HG02588 (cell line): ENCODE measurements around the gene MRPS10.
"Not testable (repeated sequence)": the region's sequence is repeated elsewhere in the genome, so short reads cannot be mapped to it uniquely, and the experiment has no call there.

Source experiments
- ATAC-seq: cut with Tn5 transposase; IDR thresholded peaks from one replicate; pipeline ENCODE4 v1.9.1; 2021; ENCODE audit warnings: mild to moderate bottlenecking, moderate library complexity; ENCODE audit not compliant: unreplicated experiment

Gene MRPS10

DNA sequence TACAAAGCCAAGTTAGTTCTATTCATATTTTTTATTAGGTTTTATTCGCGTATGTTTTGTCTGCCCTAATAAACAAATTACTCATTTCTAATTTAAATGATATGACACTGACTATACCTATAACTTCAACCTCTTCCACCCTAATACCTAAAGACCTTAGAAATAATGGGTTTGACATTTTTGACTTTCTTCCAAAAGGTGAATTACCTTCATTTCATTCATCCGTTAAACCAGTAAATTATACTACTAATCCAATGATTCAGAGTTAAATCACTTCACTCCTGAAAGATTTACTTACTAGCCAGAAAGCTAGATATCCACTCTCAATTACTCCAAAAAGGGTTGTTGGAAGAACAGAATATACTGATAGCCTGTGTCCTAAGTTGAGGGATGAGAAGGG, 5.2 kb downstream of the MRPS10 start:
- ATAC-seq: no peak

DNA sequence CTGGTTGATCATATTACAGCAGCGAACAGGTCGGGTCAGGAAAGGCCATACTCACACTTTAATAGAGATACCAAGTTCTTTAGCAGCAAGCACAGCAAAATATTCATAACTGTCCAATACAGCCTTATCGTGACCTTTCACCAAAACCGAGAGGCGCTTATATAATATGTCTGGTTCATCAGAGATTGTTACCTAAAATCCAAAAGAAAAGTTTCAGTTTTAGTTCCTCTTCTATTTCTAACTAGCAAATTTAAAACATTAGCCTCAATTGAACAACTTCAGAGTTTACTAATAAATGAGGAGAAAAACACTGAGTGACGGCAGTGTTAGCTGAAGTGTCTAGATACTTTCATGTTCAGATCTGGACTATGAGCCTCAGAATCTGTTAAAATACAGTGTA, 5.9 kb downstream of the MRPS10 start:
- ATAC-seq: no peak

DNA sequence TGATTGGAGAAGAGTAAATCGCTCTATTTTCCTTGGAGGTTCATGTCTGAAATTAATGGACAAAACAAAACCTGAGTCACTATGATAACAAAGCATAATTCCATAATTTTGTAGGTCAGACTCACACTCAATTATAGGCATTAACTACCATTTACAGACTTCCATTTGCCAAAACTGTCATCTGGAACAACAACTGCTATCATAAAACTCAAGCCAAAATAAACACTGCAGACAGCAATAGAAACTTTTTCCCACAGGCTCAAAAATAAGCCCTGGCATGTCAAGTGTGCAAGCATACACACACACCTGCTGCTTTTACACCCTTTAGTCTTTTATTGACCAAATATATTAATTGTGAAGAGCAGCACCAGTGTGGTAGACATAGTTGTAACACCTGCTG, 7.1 kb downstream of the MRPS10 start:
- no peak for ATAC-seq

DNA sequence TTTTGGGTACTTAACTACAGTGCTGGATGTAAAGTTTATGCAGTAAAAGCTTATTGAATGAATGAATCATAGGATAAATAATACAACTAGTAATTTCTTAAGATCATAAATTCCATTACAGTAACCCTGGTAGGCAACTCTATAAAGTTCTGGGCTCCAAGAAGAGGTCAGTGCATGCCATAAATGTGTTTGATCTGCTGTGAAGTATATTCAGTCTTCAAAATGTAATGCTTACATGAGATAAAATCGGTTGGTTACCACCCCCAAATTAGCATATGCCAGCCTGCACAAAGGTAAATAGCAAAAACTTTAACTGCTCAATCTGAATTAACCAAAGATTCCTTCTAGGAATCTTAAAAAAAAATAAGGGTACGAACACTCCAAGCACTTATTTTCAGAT, 10.1 kb downstream of the MRPS10 start:
- not testable (repeated sequence) for ATAC-seq

DNA sequence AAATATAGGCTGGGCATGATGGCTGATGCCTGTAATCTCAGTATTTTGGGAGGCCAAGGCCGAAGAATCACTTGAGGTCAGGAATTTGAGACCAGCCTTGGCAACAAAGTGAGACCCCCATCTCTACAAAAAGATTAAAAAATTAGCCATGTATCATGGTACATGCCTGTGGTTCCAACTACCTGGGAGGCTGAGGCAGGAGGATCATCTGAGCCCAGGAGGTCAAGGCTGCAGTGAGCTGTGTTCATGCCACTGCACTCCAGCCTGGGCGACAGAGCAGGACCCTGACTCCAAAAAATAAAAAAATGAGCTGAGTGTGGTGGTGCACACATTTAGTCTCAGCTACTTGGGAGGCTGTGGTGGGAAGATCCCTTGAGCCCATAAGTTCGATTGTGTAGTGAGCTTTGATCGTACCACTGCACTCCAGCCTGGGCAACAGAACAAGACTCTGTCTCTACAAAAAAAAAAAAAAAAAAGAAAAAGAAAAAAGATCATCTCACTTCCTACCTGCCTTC, 12.8 kb downstream of the MRPS10 start:
- ATAC-seq: no peak

DNA sequence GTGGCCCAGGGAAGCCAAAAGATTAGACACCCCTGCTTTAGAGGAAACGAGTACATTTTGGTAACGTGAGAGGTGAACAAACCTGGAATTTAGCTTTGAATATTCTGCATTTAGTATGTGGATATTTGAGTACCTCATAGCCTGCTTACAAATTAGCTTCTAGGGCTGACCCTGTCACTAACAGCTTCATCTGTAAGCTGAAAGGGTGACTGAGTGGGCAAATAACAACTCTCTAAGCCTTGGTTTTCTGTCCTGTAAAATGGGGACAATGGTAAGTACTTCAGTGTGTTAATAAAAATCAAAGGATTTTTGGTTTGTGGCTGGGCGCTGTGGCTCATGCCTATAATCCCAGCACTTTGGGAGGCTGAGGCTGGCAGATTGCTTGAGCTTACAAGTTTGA, 14.5 kb downstream of the MRPS10 start:
- ATAC-seq: no peak

DNA sequence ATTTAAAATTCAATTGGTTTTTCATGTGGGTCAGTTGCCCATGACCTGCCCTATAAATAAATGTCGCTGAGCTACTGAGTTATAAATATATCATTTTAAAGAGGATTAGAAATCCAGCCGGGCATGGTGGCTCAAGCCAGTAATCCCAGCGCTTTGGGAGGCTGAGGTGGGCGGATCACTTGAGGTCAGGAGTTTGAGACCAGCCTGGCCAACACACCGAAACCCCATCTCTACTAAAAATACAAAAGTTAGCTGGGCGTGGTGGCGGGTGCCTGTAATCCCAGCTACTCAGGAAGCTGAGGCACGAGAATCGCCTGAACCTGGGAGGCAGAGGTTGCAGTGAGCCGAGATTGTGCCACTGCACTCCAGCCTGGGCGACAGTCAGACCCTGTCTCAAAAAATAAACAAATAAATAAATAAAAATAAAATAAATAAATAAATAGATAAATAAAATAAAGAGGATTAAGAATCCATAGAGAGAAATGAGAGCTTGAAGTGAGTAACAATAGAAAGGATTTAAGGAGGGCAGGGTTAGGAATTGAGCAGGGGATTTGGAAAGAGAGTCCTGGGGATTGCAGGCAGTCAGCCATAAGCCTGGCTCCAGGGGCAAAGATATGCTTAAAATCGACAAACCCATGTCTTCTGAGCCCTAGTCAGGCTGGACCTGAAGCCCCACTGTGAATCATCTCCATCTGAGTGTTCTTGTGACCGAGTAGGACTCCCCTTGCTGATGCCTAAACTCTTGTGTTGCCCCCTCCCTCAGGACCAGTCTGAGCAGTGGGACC, 15.3 kb downstream of the MRPS10 start:
- not testable (repeated sequence) for ATAC-seq

DNA sequence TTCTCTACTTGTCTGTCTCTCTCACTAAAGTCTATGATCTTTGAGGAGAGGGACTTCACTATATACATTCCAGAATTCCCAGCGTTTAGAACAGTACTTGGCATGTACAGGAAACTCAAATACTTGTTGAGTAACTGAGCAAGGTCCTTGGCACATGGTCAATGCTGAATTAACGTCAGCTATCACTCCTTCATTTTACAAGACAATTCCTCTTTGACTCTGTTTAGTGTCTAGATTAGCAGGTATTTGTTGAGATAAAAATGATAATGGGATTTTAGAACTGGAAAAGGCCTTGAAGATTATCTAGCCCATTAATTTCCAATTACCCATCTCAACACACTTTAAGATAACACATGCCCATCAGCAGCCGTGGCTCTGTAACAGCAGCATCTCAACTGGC, 16.3 kb downstream of the MRPS10 start:
- no peak for ATAC-seq

DNA sequence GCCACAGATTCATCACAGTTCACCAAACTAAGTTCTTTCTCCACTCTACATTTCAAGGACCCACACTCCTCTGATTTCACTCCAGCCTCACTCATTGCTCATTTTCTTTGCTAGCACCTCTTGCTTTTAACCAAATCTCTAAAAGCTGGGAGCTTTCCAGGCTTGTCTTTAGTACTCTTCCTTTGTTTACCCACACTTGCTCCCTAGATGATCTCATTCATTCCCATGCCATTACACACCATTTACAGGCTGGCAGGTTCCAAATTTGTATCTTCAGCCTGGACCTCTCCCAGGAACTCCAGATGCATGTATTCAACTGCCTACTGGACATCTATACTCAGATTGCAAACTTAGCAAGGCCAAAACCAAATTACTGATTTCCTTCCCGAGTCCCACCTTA, 17.6 kb downstream of the MRPS10 start:
- ATAC-seq: no peak

DNA sequence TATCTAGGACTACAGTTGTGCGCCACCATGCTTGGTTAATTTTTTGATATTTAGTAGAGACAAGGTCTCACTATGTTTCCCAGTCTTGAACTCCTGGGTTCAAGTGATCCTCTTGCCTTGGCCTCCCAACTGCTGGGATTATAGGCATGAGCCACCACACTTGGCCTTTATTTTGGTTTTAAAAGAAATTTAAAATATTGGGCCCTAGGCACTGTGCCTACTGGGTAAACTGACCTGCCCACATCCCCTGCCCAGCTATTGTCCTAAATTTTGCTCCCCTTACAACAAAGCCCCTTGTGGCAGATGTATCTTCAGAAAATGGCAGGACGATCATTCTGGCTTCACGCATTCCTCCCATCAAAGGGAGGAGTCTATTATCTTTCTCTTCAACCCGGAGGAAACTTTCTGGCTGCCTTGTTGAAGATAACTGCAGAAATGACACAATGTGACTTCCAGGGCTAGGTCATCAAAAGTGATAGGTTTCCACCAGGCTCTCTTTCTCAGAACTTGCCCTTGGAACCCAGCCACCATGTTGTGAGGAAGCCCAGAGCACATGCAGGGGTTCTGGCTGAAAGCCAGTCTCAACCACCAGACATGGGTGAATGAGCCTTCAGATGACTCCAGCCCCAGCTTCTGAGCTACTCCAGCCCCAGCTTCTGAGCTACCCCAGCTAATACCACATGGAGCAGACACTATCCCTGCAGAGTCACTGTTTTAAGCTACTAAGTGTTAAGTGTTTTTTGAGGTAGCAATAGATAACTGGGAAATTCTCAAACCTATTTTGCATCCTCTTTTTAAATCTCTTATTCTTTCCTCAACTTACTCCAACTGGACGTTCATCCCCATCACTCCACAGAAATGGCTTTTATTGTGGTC, 18.3 kb downstream of the MRPS10 start:
- no peak for ATAC-seq

DNA sequence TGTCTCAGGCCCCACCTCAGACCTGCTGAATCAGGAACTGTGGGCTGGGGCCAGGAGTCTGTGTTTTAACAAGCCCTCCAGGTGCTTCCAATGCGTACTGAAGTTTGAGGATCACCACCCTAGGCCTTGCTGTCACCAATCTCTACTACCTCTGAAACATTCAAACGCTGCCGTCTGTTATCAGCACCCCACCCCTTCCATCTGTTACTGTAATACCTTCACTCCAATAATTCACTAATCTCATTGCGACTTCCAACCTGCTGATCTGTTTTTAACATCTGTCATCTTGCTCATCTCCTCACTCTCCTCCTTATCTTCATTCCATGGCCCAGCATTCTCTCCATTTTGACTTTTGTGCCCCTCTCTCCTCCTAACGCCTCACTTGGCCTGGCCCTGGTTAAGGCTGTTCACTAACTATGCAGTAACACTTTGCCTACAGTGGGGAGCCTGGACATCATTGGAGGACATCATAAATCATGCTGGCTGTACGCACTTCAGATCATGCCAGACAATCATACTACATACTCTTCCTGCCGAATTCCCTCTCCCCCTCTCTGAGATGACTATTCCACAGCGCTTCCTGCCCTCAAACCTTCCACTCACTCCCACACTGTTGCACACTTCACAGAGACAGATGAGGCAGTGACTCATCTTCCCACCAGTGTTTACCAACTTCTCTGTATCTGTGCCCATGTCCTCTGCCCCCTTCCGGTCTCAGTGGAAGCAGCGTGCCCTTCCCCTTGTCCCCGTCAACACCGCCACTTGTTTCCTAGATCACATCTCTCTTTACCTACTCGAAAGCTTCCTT, 19.9 kb downstream of the MRPS10 start:
- no peak for ATAC-seq

DNA sequence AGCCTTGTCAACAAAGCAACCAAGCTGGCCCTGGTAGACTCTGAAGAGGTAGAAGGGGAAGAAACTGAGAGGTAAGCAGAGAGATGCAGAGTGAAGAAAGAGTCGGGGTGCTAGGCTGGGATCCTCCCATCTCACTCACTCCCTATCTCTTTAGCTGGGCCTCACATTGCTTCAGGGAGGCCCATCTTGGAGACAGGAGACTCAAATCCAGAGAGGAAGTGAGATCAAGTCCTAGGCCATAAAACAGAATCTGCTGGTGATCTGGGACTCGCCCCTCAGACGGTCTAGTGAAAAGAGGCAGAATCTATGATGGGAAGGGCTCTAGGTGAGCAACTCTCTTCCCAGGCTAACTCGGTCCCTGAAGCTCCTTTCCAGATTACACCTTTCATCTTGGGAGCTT, 22.2 kb downstream of the MRPS10 start:
- ATAC-seq: no peak

DNA sequence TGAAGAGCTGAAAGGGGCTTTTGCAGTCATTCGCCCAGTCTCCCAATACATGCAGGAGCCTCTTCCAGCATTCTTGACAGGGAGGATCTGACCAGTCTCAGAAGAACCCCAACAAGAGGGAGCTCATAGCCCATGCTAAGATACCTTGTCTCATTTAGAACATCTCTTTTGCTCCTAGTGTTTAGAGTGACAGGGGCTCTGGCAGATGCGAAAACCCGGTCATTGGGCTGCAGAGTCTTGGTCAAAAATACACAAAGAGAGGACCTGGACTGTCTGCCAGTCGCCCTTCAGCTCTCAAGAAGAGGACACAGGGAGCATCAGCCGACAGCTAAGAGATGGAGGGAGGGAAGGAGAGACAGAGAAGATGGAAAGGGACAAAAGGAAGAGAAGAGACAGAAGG, 23.6 kb downstream of the MRPS10 start:
- ATAC-seq: no peak

DNA sequence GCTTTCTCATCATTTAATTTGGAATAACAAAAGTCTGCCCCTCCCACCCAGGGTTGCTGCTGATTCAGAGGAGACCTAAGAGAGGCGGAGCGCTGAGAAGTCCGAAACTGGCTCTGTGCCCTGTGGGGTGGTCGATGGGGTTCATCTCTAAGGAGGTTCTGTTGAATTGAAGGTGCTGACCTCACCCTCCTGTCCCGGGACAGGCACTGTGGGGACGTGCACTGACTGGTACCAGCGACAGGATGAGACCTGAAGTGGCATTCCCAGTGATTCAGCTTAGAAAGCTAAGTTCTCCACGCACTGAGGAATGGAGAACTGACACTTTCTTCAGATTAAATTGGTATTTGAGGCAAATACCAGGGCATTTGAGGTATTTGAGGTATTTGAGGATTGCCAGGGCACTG, 24.2 kb downstream of the MRPS10 start:
- no peak for ATAC-seq

DNA sequence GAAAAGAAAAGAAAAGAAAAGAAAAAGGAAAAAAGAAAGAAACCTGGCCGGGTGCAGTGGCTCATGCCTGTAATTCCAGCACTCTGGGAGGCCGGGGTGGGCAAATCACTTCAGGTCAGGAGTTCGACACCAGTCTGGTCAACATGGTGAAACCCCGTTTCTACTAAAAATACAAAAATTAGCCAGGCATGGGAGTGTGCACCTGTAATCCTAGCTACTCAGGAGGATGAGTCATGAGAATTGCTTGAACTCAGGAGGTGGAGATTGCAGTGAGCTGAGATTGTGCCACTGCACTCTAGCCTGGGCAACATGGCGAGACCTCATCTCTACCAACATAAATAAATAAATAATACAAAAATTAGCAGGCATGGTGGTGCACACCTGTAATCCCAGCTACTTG, 25.3 kb downstream of the MRPS10 start:
- ATAC-seq: not testable (repeated sequence)

DNA sequence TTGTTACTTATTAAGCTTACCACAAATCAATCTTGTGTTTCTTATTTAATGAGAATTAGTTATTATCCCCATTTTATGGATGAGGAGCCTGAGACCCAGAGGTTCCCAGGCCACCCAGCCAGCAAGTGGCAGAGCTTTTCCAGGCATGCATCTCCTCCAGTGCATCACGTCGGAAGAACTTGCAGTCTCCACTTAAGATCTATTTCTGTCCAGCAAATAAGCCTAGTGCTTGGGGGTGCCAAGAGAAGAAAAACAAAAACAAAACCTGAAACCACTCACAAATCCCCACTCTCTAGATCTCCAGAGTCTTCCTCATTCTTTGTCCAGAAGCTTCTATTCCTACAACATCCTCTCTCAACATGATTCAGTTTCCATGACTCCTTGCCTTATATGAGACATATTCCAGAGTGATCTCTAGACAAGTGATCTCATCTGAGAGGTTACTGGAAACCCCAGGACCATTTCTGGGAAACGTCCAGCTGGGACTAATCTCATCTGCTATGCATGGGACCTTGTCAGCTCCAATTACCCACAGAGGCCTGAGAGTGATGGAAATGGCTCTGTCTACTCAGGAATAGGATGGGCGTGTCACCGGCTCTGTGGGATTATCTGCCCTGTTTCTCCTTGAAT, 27.0 kb downstream of the MRPS10 start:
- ATAC-seq: no peak

DNA sequence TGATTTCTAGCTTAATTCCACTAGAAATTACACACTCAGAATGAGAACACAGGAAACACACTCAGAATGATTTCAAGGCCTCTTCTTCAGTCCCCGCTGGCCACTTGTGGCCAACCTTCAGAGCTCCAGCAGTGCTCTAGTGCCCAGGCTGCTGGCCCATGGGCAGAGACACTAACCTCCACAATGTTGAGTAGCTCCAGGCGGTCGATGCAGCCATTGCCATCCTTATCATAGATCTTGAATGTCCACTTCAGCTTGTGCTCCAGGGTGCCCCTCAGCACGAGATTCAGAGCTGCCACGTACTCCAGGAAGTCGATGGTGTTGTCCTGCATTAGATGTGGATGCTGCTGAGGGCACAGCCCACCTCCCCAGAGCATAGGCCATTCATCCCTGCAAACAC, 29.3 kb downstream of the MRPS10 start:
- no peak for ATAC-seq

DNA sequence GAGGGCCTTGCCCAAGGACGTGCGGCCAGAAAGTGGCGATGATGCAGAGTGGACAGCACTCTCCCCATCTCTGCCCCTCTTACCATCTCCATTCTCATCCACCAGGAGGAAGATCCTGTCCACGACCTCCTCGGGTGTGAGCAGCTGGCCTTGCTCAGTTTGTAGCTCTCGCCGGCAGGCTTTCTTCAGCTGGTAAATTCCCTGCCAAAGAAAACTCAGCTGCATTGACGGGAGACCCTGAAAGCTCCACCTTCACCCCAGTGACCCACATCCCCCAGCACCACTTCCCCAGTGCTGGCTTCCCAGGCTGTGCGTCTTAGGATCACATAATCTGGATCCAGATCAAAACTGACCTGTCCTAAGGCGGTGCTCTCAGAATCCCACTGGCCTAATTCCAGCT, 32.1 kb downstream of the MRPS10 start:
- no peak for ATAC-seq

DNA sequence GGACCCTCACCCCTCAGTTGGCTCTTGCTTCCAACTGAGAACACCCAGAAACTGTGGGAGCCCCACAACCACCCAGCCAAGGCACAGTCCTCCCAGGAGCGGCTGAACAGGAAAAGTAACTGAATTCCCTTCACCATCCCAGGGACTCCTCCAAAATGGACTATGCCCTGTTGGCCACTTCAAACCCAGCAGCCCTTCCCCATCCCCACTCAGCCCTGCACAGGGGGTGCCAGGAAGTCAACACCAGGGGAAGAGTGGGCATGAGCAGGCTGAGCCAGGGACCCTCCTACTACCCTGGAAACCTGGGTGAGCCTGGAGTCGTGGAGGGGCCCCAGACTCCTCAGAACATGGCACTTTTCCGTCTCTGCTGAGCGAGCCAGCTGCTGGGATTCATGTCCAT, 33.2 kb downstream of the MRPS10 start:
- ATAC-seq: no peak

DNA sequence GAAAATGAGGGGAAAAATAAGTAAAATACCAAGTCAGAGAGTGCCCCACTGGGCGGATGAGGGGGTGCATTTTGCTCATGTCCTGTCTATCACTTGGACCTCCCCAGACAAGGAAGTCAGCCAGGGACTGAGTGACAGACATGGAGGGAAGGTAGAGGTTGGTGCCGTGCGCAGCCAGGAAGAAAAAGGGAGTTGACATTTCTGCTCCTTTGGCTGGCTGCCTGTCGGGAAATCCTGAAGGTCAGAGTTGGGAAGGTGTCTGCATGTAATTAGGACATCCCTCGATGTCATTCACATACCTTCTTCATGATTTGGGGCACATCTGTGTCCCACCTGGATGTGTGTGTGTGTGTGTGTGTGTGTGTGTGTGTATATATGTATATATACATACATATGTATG, 35.6 kb downstream of the MRPS10 start:
- no peak for ATAC-seq

DNA sequence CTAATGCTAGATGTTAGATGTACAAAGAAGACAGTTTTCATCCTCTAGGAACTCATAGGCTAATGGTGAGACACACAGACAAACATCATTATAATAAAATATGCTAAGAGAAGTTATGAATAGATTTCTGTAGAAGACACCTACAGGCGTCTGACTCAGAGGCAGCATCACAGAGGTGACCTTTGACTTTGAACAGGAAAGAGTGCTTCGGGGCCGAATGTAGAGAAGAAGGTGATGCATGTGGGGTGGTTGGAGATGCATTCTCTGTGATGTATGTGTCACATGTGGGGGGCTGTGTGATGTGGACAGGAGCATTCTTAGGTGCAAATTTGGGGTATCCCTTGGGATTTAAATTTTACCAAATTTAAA, 37.7 kb downstream of the MRPS10 start:
- no peak for ATAC-seq
